Hepatic stellate cell (primary cell): ENCODE results near the gene UHMK1.
"Not testable (repeated sequence)": the region's sequence is repeated elsewhere in the genome, so short reads cannot be mapped to it uniquely, and the experiment has no call there.

Experiments
- DNase-seq: peaks from one replicate; pipeline ENCODE4 v3.0.0; 2011; ENCODE audit warnings: low spot score

Gene UHMK1

GRCh38 chr1:162566870-162567269 lies 69.3 kb downstream of the UHMK1 start:
- DNase-seq, result no peak

GRCh38 chr1:162568802-162569201 lies 71.2 kb downstream of the UHMK1 start:
- no peak for DNase-seq

GRCh38 chr1:162570718-162571117 lies 73.1 kb downstream of the UHMK1 start:
- DNase-seq, result no peak

GRCh38 chr1:162571121-162571520 lies 73.5 kb downstream of the UHMK1 start:
- DNase-seq, result not testable (repeated sequence)

- DNase-seq, result no peak
Observed at GRCh38 chr1:162571696-162572095, 74.1 kb downstream of the UHMK1 start.

- no peak for DNase-seq
Observed at GRCh38 chr1:162573136-162573535, 75.5 kb downstream of the UHMK1 start.

- no peak for DNase-seq
Observed at GRCh38 chr1:162578071-162578700, 80.6 kb downstream of the UHMK1 start.

GRCh38 chr1:162578936-162579335 lies 81.3 kb downstream of the UHMK1 start:
- no peak for DNase-seq
